HG03432 (cell line): Measurements from ENCODE around the gene SLC38A8.

Source experiments
- ATAC-seq: cut with Tn5 transposase; IDR thresholded peaks from one replicate; pipeline ENCODE4 v1.9.1; 2021; ENCODE audit warnings: mild to moderate bottlenecking, moderate library complexity; ENCODE audit not compliant: unreplicated experiment

The SLC38A8 gene

DNA sequence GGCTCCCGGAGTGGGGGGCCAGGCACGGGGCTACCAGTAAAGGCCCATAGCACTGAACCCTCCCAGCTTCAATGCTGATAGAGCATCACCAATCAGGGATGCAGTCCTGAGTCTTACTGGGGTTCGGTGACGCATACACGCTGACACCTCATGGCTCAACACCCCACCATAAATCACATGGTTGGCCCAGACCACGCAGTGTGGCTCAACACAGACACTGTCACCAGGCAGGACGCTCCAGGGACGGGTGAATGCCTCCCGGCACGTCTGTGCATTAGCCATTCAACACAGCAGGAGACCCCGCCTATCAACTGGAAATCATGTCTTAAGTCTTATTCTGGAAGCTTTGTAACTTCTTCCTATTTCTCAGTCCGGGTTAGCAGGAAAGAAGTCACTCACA lies 39.6 kb downstream of the SLC38A8 start:
- no peak for ATAC-seq

GRCh38 chr16:84001726-84002125 lies 40.9 kb downstream of the SLC38A8 start:
- ATAC-seq = no peak

DNA sequence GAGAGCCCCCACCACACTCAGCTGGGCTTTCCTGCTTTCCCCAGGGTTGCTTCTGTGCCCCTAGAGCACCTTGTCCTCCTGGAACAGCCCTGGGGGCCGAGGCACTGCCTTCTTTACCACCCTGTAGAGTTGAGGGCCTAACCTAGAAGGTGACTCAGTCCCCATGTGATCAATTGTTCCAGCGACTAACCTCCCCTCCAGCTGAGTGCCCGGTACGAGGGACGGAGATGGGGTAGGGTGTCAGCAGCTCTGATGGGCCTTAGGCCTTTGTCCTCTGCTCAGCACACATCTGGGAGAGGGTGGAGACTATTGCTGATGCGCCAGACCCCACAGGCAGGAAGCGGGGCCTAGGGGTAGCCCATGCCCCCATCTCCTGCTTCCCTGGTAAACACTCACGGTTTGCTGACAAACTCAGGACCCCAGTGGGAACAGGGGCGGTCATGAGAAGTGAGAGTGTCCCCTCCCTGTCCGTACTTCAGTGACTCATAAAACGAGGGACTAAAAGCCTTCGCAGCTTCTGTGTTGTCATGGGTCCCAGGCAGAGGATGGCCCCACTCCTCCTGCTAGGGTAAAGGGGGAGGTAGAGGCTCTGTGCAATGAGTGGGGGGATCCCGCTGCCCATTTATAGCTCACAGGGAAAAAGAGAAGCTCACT lies 41.5 kb downstream of the SLC38A8 start:
- ATAC-seq = no peak

DNA sequence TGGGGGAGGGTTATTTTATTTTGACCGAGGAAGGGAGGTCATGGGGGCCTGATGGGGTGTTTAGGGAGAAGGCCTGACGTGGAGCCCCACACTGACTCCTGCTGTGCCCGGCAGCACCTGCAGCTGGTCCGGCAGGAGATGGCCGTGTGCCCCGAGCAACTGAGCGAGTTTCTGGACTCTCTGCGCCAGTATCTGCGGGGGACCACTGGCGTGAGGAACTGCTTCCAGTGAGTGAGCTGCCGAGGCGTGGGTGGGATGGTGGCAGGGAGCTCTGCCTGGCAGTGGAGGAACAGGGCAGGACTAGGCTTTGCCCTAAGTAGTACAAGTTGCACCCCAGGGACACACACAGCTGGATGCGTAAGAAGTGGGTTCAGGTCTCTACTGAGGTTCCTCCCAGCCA lies 44.5 kb downstream of the SLC38A8 start:
- ATAC-seq = no peak

- no peak for ATAC-seq
These were observed 45.9 kb downstream of the SLC38A8 start for GRCh38 chr16:83996481-83997252.

DNA sequence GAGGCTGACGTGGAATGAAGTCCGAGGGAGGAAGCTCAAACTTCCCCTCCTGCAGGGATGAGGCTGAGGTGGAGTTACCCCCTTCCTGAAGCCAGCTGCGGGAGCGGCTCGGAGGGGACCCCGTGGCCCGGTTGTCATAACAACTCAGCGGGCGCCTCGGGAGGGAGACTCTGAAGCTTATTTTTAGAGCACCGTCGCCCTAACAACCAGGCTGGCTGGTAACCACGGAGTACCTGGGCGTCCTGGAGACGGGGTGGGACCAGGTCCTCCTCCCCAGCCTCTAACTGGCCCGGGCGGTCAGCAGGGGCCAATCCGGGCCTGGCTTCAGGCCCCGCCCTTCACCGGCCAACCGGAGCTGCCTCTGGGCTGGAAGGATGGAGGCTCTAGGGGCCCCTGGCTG lies 46.8 kb downstream of the SLC38A8 start:
- no peak for ATAC-seq

DNA sequence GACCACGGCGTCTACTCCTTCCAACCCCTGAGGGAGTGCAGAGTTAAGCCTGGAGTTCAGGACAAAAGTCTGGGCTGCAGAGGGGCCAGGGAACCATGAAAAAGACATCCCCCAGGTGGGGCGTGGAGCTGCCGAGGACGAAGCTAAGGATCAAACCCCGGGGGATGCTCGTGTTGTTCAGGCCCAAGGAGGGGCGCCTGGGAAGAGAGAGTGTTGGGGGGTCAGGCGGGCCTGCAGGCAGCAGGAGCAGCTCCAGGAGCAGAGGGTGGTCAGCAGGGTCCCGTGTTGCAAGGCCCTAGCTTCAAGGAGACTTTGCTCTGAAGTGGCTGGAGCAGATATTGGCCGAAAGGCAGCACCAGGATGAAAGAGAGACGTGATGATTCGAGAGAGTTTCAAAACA lies 47.9 kb downstream of the SLC38A8 start:
- no peak for ATAC-seq

DNA sequence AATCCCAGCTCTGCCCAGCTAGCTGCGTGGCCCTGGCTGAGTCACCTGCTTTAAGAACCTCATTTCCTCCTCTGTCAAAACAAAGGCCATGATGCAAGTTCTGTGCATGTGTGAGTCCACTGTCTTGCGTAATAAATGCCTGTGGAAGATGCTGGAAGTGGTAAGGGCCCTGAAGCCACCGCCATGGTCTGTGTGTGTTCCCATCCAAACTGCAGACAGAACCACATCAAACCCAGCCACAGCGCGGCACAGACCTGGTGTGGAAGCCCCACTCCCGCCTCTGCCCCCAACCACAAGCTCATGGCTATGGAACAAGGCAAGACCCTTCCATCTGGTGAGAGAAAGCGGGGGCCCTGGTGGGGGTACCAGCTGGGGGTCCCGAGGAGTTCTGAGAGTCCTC lies 48.5 kb downstream of the SLC38A8 start:
- ATAC-seq = no peak

DNA sequence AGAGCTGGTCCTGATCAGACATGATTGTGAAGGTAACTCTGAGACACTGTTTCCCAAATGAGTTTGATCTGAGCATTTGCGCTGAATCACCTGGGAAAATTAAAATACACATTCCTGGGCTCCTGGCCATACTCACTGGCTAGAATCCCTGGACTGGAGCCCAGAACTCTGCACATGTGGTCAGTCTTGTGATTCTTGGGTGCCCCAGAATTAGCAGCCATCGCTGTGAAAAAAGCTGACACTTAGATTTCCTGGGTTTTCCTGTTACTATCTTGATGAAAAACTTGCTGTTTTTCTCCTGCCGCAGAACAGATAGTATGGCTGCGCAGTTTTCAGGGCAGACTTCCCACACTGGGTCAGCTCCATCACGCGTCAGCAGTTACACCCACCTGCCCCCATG lies 50.0 kb downstream of the SLC38A8 start:
- ATAC-seq = no peak

GRCh38 chr16:83990492-83990891 lies 52.1 kb downstream of the SLC38A8 start:
- no peak for ATAC-seq

DNA sequence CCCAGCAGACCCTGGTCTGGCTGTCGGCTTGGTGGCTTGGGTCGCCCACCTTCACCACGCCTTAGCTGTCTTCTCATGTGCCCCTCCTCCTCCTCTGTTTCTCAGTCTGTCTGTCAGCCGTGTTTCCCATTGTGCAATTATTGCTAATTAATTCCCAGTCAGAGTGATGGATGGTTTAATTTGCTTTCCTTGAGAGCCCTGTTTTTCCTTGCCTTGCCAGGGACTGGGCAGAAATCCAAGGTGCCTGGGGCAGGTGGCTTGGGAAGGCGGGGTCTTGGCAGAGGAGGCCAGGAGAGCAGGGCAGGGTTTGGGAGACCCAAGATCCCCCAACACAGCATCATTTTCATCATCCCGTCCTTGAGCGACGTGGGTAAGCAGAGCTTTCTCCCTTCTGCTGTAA lies 53.3 kb downstream of the SLC38A8 start:
- no peak for ATAC-seq

GRCh38 chr16:83983491-83983890 lies 59.1 kb downstream of the SLC38A8 start:
- ATAC-seq = no peak

DNA sequence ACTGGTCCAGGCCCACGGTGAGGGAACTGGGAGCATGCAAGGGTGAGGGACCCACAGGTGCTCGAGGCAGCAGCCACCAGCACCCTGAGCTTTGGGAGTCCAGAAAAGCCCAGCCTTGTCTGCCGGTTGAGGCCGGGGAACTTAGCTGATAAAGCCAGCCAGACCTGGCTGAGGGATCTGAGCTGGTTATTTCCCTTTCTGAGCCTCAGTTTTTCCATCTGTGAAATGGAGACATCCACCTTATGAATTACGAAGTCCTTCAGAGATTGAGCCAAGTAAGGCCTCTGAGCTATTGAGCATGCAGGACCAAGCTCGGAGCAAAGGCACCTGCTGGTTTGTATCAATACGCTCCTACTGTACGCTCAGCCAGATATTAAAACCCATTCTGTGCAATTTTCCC lies 60.8 kb downstream of the SLC38A8 start:
- no peak for ATAC-seq

DNA sequence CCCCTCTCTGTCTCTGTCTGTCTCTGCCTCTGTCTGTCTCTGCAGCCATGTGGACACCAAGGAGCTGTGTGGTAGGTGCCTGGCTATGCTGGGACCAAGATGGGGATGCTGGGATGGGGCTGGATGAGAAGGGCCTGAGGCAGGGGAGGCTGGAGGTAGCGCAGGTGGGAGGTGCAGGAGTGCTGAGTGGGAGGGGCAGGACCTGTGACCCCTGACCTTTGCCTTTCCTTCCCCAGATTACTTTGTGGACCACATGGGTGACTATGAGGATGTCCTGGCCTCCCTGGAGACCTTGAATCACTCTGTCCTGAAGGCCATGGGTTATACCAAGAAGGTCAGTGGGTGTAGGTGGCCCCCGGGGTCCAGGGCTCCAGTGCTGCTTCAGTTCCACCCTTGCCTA lies 61.8 kb downstream of the SLC38A8 start:
- no peak for ATAC-seq

- no peak for ATAC-seq
These were observed 63.2 kb downstream of the SLC38A8 start for GRCh38 chr16:83979441-83979840.

GRCh38 chr16:83978401-83978904 lies 64.1 kb downstream of the SLC38A8 start:
- ATAC-seq = no peak

DNA sequence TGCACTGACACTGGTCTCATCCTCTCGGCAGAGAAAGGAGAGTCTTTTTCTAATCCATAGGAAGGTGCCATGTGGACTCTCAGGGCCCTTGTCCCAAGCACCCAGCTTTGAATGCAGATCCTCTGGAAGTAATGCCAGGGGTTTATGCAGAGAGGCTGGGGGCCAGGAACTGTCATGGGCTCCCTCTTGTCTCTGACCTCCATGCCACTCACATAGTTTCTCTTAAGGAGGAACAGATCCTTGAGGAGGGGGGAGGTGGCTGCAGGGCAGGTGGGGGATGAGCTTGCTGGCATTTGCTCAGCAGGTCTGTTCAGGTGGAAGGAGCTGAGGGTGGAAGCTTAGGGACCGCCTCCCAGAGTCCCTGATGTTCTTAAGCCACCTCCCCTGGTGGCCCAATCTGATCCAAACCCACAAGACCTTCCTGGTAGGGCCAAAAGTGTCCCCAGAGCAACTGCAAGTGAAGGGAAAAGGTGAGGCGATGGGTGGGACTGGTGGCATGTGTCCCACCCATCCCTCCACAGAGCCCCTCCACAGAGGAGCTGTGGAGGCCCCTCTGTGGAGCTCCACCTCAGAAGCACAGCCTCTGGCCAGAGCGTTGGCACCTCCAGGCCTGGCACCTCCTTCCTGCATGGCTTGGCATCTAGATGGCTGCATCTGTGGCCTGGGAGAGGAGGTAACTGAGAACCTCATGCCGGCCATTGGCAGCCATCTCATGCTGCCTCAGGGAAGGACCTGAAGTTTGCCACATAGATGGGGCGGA lies 65.4 kb downstream of the SLC38A8 start:
- no peak for ATAC-seq

- no peak for ATAC-seq
These were observed 66.9 kb downstream of the SLC38A8 start for GRCh38 chr16:83975590-83976260.

DNA sequence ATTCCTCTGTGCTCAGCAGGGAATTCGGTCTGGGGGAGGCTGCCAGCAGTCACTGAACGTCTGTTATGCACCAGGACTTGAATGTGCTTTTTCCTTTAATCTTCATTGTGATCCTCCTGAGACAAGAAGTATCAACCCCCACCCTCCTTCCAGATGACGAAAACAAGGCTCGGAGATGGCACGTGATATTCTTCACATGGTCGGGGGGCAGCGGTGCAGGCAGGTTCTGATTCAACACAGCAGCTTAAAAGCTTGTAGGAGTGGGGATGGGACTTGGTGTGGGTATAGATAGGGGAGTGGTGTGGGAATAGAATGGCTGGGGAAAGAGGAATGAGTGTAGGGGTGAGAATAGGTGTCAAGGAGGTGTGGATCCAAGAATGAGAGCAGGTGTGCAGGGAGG lies 68.1 kb downstream of the SLC38A8 start:
- ATAC-seq = no peak

- no peak for ATAC-seq
These were observed 68.8 kb downstream of the SLC38A8 start for GRCh38 chr16:83973581-83974385.
